Stomach (tissue), 9 donors: ENCODE results near the gene HPGDS. TPM values are rescaled to one million over a fixed set of nuclear protein-coding genes. Genes with fewer than 3 reads are reported as not detected.

Experiments
- DNase-seq, 2 donors: peaks; one replicate each; pipeline versions ENCODE4 v3.0.0 to v3.0.0-alpha.2; 2013 to 2019
- H3K27ac ChIP-seq, 5 donors: fragments of 200-600 bp in 4 of 5; sonication (generic) in 4 of 5; one replicate each; pipeline ENCODE4 v1.5.1; 2013 to 2019; ENCODE audit warnings: mild to moderate bottlenecking in 1 of 5, moderate library complexity in 1 of 5
- H3K27me3 ChIP-seq, 3 donors: fragments of 200-600 bp; sonication (generic); one replicate each; pipeline ENCODE4 v1.5.1; 2017 to 2019; ENCODE audit warnings: mixed run types in 1 of 3
- H3K36me3 ChIP-seq, 4 donors: fragments of 200-600 bp; sonication (generic); 1 replicate in 3 of 4; 2 replicates in 1 of 4; pipeline ENCODE4 v1.5.1; 2016 to 2019
- H3K4me1 ChIP-seq, 4 donors: fragments of 200-600 bp; sonication (generic); one replicate each; pipeline ENCODE4 v1.5.1; 2016 to 2019
- H3K4me3 ChIP-seq, 4 donors: fragments of 200-600 bp; sonication (generic) in 3 of 4; one replicate each; pipeline ENCODE4 v1.5.1; 2016 to 2019; ENCODE audit warnings: mild to moderate bottlenecking in 1 of 4
- H3K9me3 ChIP-seq, 4 donors: fragments of 200-600 bp; sonication (generic); one replicate each; pipeline ENCODE4 v1.5.1; 2016 to 2019
- EP300 ChIP-seq: sonication (generic); formaldehyde crosslinking; IDR thresholded peaks from one replicate; pipeline ENCODE4 v1.6.1; 2017; ENCODE audit warnings: antibody characterized with exemption
- POLR2A ChIP-seq, 4 donors: fragments of 450-650 bp; IDR thresholded peaks; one replicate each; pipeline ENCODE4 v1.6.1; 2016; ENCODE audit warnings: antibody characterized with exemption in 4 of 4, control low read depth in 2 of 4, mild to moderate bottlenecking in 1 of 4, moderate library complexity in 1 of 4
- POLR2AphosphoS5 ChIP-seq, 3 donors: sonication (generic); formaldehyde crosslinking; IDR thresholded peaks; one replicate each; pipeline ENCODE4 v1.6.1; 2016; ENCODE audit warnings: antibody characterized with exemption in 3 of 3
- WGBS, 5 donors: extraction: QIAGEN DNeasy Blood & Tissue Kit in 3 of 5; methylation state at CpG; one replicate each; pipeline versions ENCODE4 v1.1.5 to v1.1.7; 2013 to 2018; 5-methylcytosine and 5-hydroxymethylcytosine counted together
- intact Hi-C: fragments of 100-400 bp; cut with DNase I; formaldehyde crosslinking; loops from one replicate; pipeline ENCODE4 v1.15.1; 2023; ENCODE audit warnings: low total_unique reads
- polyA plus RNA-seq, 3 donors: library from polyadenylated mRNA; stranded (reverse); fragments of 200-250 nt; gene quantifications; one replicate each; pipeline ENCODE4 v1.2.3, GENCODE V29; 2013
- total RNA-seq, 5 donors: library from RNA; depleted of rRNA; stranded (reverse); fragments of >200 nt; gene quantifications; one replicate each; pipeline versions ENCODE4 v1.1.0 to v1.2.3, GENCODE V29; 2014 to 2016
- TF ChIP-seq, protein P1 (sequence below), 7 experiments: fragments of 450-650 bp in 4 of 7; fragments of 200-600 bp in 3 of 7; sonication (generic) in 3 of 7; IDR thresholded peaks; one replicate each; pipeline ENCODE4 v1.5.1; 2016 to 2019; ENCODE audit warnings: antibody characterized with exemption in 7 of 7, control low read depth in 2 of 7, mild to moderate bottlenecking in 1 of 7
- donor health status: healthy with polysubstance abuse.
- donor health status: Bipolar disorder and iron deficiency.
- donor health status: healthy.

The HPGDS gene
- total and polyA plus RNA-seq, 8 donors: 0.30 to 26.4 (median 3.8) TPM; not detected in 2

DNA sequence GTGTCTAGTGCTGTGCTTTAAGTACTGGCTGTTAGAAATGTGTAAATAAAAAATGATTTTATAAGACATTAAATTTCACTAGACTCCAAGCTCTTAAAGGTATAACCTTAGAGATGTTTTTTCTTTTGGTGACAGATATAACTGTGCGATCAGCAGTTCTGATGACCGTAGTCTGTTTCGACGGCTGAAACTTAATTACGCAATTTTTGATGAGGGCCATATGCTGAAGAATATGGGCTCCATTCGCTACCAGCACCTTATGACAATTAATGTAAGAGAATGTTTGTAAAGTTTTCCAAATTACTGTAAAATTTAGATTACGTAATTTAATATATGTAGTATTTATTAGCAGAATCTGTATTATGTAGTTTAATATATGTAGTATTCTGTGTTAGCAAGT lies 66.4 kb downstream of the HPGDS start:
- peaks cover 30 to 99% (median 97%) of the 10 kb centered on the region in 4 donors for H3K36me3 ChIP-seq

GRCh38 chr4:94274912-94275311 lies 67.7 kb downstream of the HPGDS start:
- intact Hi-C loops: no loop called here
- DNase-seq: no peak
- 94 to 99% (median 96%) methylated on average over 3 of the region's 3 CpGs for WGBS, 5 donors
- H3K4me3 ChIP-seq: no peak overlapping the region
- peaks cover 0 to 10% (median 0%) of the 10 kb centered on the region in 4 donors for H3K4me1 ChIP-seq
- no peak overlapping the region for H3K27ac ChIP-seq
- H3K9me3 ChIP-seq: no peaks in the 10 kb centered on the region
- peaks cover 20 to 96% (median 89%) of the 10 kb centered on the region in 4 donors for H3K36me3 ChIP-seq
- TF ChIP-seq EP300 (no peak), POLR2A (IDR thresholded peaks at IDR 0.05) (no peak), POLR2AphosphoS5 (IDR thresholded peaks at IDR 0.05) (no peak)
- TF ChIP-seq, protein P1, sequence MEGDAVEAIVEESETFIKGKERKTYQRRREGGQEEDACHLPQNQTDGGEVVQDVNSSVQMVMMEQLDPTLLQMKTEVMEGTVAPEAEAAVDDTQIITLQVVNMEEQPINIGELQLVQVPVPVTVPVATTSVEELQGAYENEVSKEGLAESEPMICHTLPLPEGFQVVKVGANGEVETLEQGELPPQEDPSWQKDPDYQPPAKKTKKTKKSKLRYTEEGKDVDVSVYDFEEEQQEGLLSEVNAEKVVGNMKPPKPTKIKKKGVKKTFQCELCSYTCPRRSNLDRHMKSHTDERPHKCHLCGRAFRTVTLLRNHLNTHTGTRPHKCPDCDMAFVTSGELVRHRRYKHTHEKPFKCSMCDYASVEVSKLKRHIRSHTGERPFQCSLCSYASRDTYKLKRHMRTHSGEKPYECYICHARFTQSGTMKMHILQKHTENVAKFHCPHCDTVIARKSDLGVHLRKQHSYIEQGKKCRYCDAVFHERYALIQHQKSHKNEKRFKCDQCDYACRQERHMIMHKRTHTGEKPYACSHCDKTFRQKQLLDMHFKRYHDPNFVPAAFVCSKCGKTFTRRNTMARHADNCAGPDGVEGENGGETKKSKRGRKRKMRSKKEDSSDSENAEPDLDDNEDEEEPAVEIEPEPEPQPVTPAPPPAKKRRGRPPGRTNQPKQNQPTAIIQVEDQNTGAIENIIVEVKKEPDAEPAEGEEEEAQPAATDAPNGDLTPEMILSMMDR (IDR thresholded peaks at IDR 0.05): no peak
- H3K27me3 ChIP-seq: no peaks in the 10 kb centered on the region

More for the DNA sequence above, 66.4 kb downstream of the HPGDS start:
- DNase-seq: no peak
- no peak overlapping the region for H3K27ac ChIP-seq
- 95 to 97% (median 96%) methylated on average over 7 of the region's 7 CpGs for WGBS, 5 donors
- H3K4me1 ChIP-seq: peaks cover 0 to 7% (median 0%) of the 10 kb centered on the region in 4 donors
- no peaks in the 10 kb centered on the region for H3K27me3 ChIP-seq
- TF ChIP-seq, protein P1 (IDR thresholded peaks at IDR 0.05): no peak
- TF ChIP-seq EP300 (no peak), POLR2A (IDR thresholded peaks at IDR 0.05) (no peak), POLR2AphosphoS5 (IDR thresholded peaks at IDR 0.05) (no peak)
- no peaks in the 10 kb centered on the region for H3K9me3 ChIP-seq
- intact Hi-C loops: no loop called here
- H3K4me3 ChIP-seq: no peak overlapping the region

GRCh38 chr4:94271248-94271647 lies 71.4 kb downstream of the HPGDS start:
- Histone ChIP-seq H3K4me3 (no peak overlapping the region), H3K36me3 (peaks cover 5 to 71% (median 68%) of the 10 kb centered on the region in 4 donors), H3K9me3 (no peaks in the 10 kb centered on the region), H3K27me3 (no peaks in the 10 kb centered on the region), H3K27ac (no peak overlapping the region), H3K4me1 (peaks cover 0 to 4% (median 0%) of the 10 kb centered on the region in 4 donors)
- WGBS, 5 donors: 27 to 77% (median 68%) methylated on average over 2 of the region's 2 CpGs
- intact Hi-C loops: no loop called here
- DNase-seq: no peak
- no peak for TF ChIP-seq POLR2AphosphoS5 (IDR thresholded peaks at IDR 0.05)
- TF ChIP-seq, protein P1 (IDR thresholded peaks at IDR 0.05): no peak
- no peak for TF ChIP-seq POLR2A (IDR thresholded peaks at IDR 0.05)
- TF ChIP-seq EP300: no peak

GRCh38 chr4:94267037-94267436 lies 75.6 kb downstream of the HPGDS start:
- intact Hi-C loops: no loop called here
- peaks cover 0 to 46% (median 42%) of the 10 kb centered on the region in 4 donors for H3K36me3 ChIP-seq
- H3K27ac ChIP-seq: no peak overlapping the region
- no peak for DNase-seq
- H3K9me3 ChIP-seq: no peaks in the 10 kb centered on the region
- no peaks in the 10 kb centered on the region for H3K27me3 ChIP-seq
- TF ChIP-seq POLR2AphosphoS5 (IDR thresholded peaks at IDR 0.05) (no peak), POLR2A (IDR thresholded peaks at IDR 0.05) (no peak), EP300 (no peak)
- TF ChIP-seq, protein P1 (IDR thresholded peaks at IDR 0.05): no peak
- H3K4me1 ChIP-seq: peaks cover 0 to 4% (median 0%) of the 10 kb centered on the region in 4 donors
- 92 to 98% (median 96%) methylated on average over 4 of the region's 4 CpGs for WGBS, 5 donors
- no peak overlapping the region for H3K4me3 ChIP-seq
